K562 (cell line): ENCODE measurements around the gene ZFP36.

Experiments
- KDM5B ChIP-seq: fragments of 200-600 bp; sonication (generic); IDR thresholded peaks from 2 replicates; pipeline ENCODE4 v1.6.1; 2012; ENCODE audit warnings: low read depth, mild to moderate bottlenecking, moderate library complexity, low read length, control low read depth, inconsistent platforms; ENCODE audit not compliant: insufficient replicate concordance
- TEAD2 ChIP-seq: fragments of 450-650 bp; IDR thresholded peaks from 2 replicates; pipeline ENCODE4 v1.6.1; 2016; ENCODE audit warnings: missing genetic modification characterization, control low read depth, missing compliant biosample characterization
- ZNF274 ChIP-seq: IDR thresholded peaks from 2 replicates; pipeline ENCODE4 v1.6.1; 2011; ENCODE audit warnings: low read depth, mild to moderate bottlenecking, low read length, moderate library complexity, borderline replicate concordance
- ZNF592 ChIP-seq: fragments of 450-650 bp; IDR thresholded peaks from 2 replicates; pipeline ENCODE4 v1.6.1; 2017; ENCODE audit warnings: antibody characterized with exemption, mild to moderate bottlenecking

- no peak for TF ChIP-seq TEAD2 (tag)
- TF ChIP-seq ZNF274 = no peak
- TF ChIP-seq KDM5B = no peak
- TF ChIP-seq ZNF592 = no peak
These were observed 42.7 kb upstream of the ZFP36 start for GRCh38 chr19:39363901-39364457.
